Endothelial cell (in vitro differentiated cells): ENCODE measurements around the gene NFKBIE. TPM values are rescaled to one million over a fixed set of nuclear protein-coding genes. Genes with fewer than 3 reads are reported as not detected.
A peak's percentile ranks its signal among the peaks of the same experiment; 100 is the strongest.

Source experiments
- DNase-seq: peaks from one replicate; pipeline ENCODE4 v3.0.0; 2021; ENCODE audit warnings: low spot score
- H3K27ac Mint-ChIP-seq: one replicate; pipeline ENCODE4 v1.8.0; 2021; ENCODE audit warnings: mixed read lengths, inconsistent platforms; ENCODE audit not compliant: unreplicated experiment
- H3K27me3 Mint-ChIP-seq: one replicate; pipeline ENCODE4 v1.8.0; 2021; ENCODE audit warnings: mild to moderate bottlenecking, moderate library complexity, mixed read lengths, inconsistent platforms; ENCODE audit not compliant: unreplicated experiment
- H3K36me3 Mint-ChIP-seq: one replicate; pipeline ENCODE4 v1.8.0; 2021; ENCODE audit warnings: mild to moderate bottlenecking, low read depth, mixed read lengths, inconsistent platforms; ENCODE audit not compliant: unreplicated experiment
- H3K4me1 Mint-ChIP-seq: one replicate; pipeline ENCODE4 v1.8.0; 2021; ENCODE audit warnings: mild to moderate bottlenecking, mixed read lengths, inconsistent platforms; ENCODE audit not compliant: unreplicated experiment
- H3K4me3 Mint-ChIP-seq: one replicate; pipeline ENCODE4 v1.8.0; 2021; ENCODE audit warnings: mild to moderate bottlenecking, mixed read lengths, inconsistent platforms; ENCODE audit not compliant: unreplicated experiment
- H3K9me3 Mint-ChIP-seq: one replicate; pipeline ENCODE4 v1.8.0; 2021; ENCODE audit warnings: mixed read lengths, inconsistent platforms; ENCODE audit not compliant: unreplicated experiment
- CTCF ChIP-seq: fragments of 200-600 bp; sonication (generic); IDR thresholded peaks from one replicate; pipeline ENCODE4 v1.5.0; 2021; ENCODE audit warnings: antibody characterized with exemption; ENCODE audit not compliant: unreplicated experiment
- total RNA-seq: library from RNA; stranded (reverse); fragmentation: NEBNext Ultra II Directional; extraction: Animal tissue kit (Norgen Biotek cat#: 25700); gene quantifications from one replicate; pipeline ENCODE4 v1.2.1, GENCODE V29; 2021; ENCODE audit not compliant: unreplicated experiment

The NFKBIE gene
- total RNA-seq, 1 donor from 2014 or later: 16.7 TPM

- no peaks in the 10 kb centered on the region for H3K9me3 Mint-ChIP-seq
- H3K27me3 Mint-ChIP-seq: peaks cover 5% of the 10 kb centered on the region
- TF ChIP-seq CTCF: no peak
- no peak overlapping the region for H3K27ac Mint-ChIP-seq
- H3K36me3 Mint-ChIP-seq: peaks cover 36% of the 10 kb centered on the region
- DNase-seq: no peak
- H3K4me1 Mint-ChIP-seq: peaks cover 11% of the 10 kb centered on the region
- peak overlapping the region; percentile 28 for H3K4me3 Mint-ChIP-seq
Observed at GRCh38 chr6:44310241-44310640, 44.9 kb upstream of the NFKBIE start.

- no peak for DNase-seq
- peaks cover 11% of the 10 kb centered on the region for H3K4me1 Mint-ChIP-seq
- no peaks in the 10 kb centered on the region for H3K9me3 Mint-ChIP-seq
- H3K4me3 Mint-ChIP-seq: no peak overlapping the region
- peaks cover 36% of the 10 kb centered on the region for H3K36me3 Mint-ChIP-seq
- peaks cover 5% of the 10 kb centered on the region for H3K27me3 Mint-ChIP-seq
- H3K27ac Mint-ChIP-seq: no peak overlapping the region
- TF ChIP-seq CTCF: no peak
Observed at GRCh38 chr6:44309631-44310030, 44.3 kb upstream of the NFKBIE start.

GRCh38 chr6:44309092-44309491, 43.7 kb upstream of the NFKBIE start:
- no peak for TF ChIP-seq CTCF
- Mint-ChIP-seq H3K27me3 (peaks cover 5% of the 10 kb centered on the region), H3K4me1 (peaks cover 11% of the 10 kb centered on the region), H3K9me3 (no peaks in the 10 kb centered on the region), H3K27ac (no peak overlapping the region), H3K36me3 (peaks cover 36% of the 10 kb centered on the region), H3K4me3 (peak overlapping the region; percentile 21)
- DNase-seq: no peak

- H3K27ac Mint-ChIP-seq: no peak overlapping the region
- H3K4me3 Mint-ChIP-seq: no peak overlapping the region
- no peaks in the 10 kb centered on the region for H3K9me3 Mint-ChIP-seq
- H3K36me3 Mint-ChIP-seq: peaks cover 42% of the 10 kb centered on the region
- peaks cover 5% of the 10 kb centered on the region for H3K27me3 Mint-ChIP-seq
- no peak for TF ChIP-seq CTCF
- DNase-seq: no peak
- peaks cover 9% of the 10 kb centered on the region for H3K4me1 Mint-ChIP-seq
Observed at GRCh38 chr6:44307217-44307616, 41.9 kb upstream of the NFKBIE start.

GRCh38 chr6:44306710-44307109, 41.4 kb upstream of the NFKBIE start:
- H3K36me3 Mint-ChIP-seq: peaks cover 39% of the 10 kb centered on the region
- H3K27me3 Mint-ChIP-seq: peaks cover 3% of the 10 kb centered on the region
- no peak overlapping the region for H3K4me3 Mint-ChIP-seq
- TF ChIP-seq CTCF: no peak
- no peaks in the 10 kb centered on the region for H3K9me3 Mint-ChIP-seq
- DNase-seq: no peak
- peaks cover 4% of the 10 kb centered on the region for H3K4me1 Mint-ChIP-seq
- H3K27ac Mint-ChIP-seq: no peak overlapping the region
